ENCODE results near the gene NUTM2E. TPM values are rescaled to one million over a fixed set of nuclear protein-coding genes. Genes with fewer than 3 reads are reported as not detected.
"Not testable (repeated sequence)": the region's sequence is repeated elsewhere in the genome, so short reads cannot be mapped to it uniquely, and the experiment has no call there.

Gene NUTM2E
- total RNA-seq, 4 donors from 2014 or later = not detected

DNA sequence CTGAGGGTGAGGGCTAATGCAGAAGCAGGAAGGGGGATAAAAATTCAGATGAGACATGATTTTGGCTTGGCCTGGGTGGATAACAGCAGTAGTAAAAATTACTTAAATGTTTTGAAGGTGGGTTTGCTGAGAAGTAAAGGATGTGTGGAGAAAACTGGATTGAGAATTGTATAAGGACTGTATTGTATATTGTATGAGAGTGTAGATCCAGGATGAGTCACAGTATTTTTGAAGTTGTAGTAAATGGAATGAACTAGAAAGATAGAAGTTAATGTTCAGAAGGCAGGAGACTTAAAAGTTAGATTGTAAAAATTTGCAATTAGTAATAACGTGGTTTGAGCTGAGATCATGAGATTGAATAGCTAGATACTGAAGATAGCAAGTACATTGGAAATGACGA is 10.2 kb upstream of the NUTM2E start:
- intact Hi-C loops (cut with DNase I); H3K9me3 ChIP-seq; H3K27me3 ChIP-seq; H3K4me1 ChIP-seq; DNase-seq (ENCODE audit: extremely low spot score); H3K4me3 ChIP-seq; H3K36me3 ChIP-seq; H3K27ac ChIP-seq (replicated peaks in 1 of 4): not testable (repeated sequence)
- WGBS = no CpG with 5 or more reads among the region's 2 CpGs

DNA sequence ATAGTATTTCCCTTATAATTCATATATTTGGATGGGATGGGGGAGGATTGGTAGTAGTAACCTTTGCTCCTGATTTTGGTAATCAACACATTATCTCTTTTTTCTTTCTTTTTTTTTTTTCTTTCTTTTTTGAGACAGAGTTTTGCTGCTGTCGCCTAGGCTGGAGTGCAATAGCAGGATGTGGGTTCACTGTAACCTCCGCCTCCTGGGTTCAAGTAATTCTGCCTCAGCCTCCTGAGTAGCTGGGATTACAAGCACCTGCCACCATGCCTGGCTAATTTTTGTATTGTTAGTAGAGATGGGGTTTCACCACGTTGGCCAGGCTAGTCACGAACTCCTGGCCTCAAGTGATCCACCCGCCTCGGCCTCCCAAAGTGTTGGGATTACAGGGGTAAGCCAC is 3.2 kb upstream of the NUTM2E start:
- H3K4me3 ChIP-seq; H3K36me3 ChIP-seq; H3K27me3 ChIP-seq; H3K27ac ChIP-seq (replicated peaks in 1 of 4); DNase-seq (ENCODE audit: extremely low spot score); intact Hi-C loops (cut with DNase I); H3K9me3 ChIP-seq: not testable (repeated sequence)
- H3K4me1 ChIP-seq = peaks cover 1 to 18% (median 12%) of the 10 kb centered on the region in 4 donors
- WGBS = 74% methylated on average over 6 of the region's 6 CpGs

DNA sequence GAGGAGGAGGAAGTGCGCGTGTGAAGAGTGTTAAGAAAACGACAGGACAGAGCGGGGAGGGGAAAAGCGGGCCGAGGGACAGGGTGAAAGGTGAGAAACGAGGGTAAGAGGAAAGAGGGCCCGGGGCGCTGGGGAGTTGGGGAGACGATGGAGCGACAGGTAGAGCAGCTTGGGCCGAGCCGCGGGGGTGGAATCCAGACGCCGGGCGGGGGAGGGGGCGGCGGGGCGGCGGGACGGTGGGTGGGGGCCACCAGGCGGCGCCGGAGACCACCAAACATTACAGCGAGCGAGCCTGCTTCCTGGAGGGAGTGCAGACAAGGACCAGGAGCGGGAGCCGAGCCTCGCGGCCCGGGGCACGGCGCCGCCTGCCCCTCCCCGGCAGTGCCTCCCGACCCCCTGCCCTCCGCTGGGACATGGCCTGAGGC is 940 bp upstream of the NUTM2E start:
- H3K27ac ChIP-seq (replicated peaks in 1 of 4) = peak overlapping the region; percentile 81 to 91 (median 88)
- H3K36me3 ChIP-seq; DNase-seq (ENCODE audit: extremely low spot score); H3K27me3 ChIP-seq; intact Hi-C loops (cut with DNase I); H3K9me3 ChIP-seq: not testable (repeated sequence)
- TF ChIP-seq, protein P1, sequence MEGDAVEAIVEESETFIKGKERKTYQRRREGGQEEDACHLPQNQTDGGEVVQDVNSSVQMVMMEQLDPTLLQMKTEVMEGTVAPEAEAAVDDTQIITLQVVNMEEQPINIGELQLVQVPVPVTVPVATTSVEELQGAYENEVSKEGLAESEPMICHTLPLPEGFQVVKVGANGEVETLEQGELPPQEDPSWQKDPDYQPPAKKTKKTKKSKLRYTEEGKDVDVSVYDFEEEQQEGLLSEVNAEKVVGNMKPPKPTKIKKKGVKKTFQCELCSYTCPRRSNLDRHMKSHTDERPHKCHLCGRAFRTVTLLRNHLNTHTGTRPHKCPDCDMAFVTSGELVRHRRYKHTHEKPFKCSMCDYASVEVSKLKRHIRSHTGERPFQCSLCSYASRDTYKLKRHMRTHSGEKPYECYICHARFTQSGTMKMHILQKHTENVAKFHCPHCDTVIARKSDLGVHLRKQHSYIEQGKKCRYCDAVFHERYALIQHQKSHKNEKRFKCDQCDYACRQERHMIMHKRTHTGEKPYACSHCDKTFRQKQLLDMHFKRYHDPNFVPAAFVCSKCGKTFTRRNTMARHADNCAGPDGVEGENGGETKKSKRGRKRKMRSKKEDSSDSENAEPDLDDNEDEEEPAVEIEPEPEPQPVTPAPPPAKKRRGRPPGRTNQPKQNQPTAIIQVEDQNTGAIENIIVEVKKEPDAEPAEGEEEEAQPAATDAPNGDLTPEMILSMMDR (IDR thresholded peaks at IDR 0.05) = peak in 2 of 3 experiments; percentile 18 to 32
- peak overlapping the region; percentile 57 to 69 (median 58) for H3K4me3 ChIP-seq
- 0% methylated on average over 7 of the region's 38 CpGs for WGBS
- H3K4me1 ChIP-seq = peaks cover 4 to 24% (median 14%) of the 10 kb centered on the region in 4 donors

DNA sequence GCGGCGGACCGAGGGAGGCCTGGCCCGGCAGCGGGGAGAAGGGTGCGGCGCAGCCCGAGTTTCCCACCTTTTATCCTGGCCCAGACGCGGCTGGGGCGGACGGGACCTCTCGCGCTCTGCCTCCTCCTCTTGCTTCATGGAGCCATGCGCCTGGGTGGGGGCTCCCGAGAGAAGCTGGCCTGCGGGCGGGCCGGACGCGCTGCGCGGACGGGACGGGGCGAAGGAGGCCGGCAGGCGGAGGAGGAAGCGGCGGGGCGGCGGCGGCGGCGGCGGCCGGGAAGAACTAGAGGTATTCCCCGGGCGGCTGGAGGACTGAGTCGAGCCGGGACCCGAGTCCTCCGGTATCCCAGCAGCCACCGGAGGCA is 426 bp upstream of the NUTM2E start:
- intact Hi-C loops (cut with DNase I); DNase-seq (ENCODE audit: extremely low spot score): not testable (repeated sequence)

DNA sequence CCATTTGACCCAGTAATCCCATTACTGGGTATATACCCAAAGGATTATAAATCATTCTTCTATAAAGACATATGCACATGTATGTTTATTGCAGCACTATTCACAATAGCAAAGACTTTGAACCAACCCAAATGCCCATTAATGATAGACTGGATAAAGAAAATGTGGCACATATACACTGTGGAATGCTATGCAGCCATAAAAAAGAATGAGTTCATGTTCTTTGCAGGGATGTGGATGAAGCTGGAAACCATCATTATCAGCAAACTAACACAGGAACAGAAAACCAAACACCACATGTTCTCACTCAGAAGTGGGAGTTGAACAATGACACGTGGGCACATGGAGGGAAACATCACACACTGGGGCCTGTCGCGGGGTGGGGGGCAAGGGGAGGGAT is 7.3 kb downstream of the NUTM2E start:
- 78% methylated on average over 3 of the region's 3 CpGs for WGBS
- H3K36me3 ChIP-seq; H3K27me3 ChIP-seq; H3K4me1 ChIP-seq; intact Hi-C loops (cut with DNase I); H3K9me3 ChIP-seq; H3K4me3 ChIP-seq; DNase-seq (ENCODE audit: extremely low spot score); H3K27ac ChIP-seq (replicated peaks in 1 of 4): not testable (repeated sequence)

More for the DNA sequence above, 426 bp upstream of the NUTM2E start:
- H3K36me3 ChIP-seq, H3K27me3 ChIP-seq, H3K9me3 ChIP-seq: not testable (repeated sequence)
- WGBS = no CpG with 5 or more reads among the region's 44 CpGs
- peak overlapping the region; percentile 57 to 69 (median 58) for H3K4me3 ChIP-seq
- peaks cover 4 to 24% (median 14%) of the 10 kb centered on the region in 4 donors for H3K4me1 ChIP-seq
- H3K27ac ChIP-seq (replicated peaks in 1 of 4) = peak overlapping the region; percentile 81 to 91 (median 88)
- TF ChIP-seq, protein P1 (IDR thresholded peaks at IDR 0.05) = peak in 1 of 3 experiments; percentile 3

DNA sequence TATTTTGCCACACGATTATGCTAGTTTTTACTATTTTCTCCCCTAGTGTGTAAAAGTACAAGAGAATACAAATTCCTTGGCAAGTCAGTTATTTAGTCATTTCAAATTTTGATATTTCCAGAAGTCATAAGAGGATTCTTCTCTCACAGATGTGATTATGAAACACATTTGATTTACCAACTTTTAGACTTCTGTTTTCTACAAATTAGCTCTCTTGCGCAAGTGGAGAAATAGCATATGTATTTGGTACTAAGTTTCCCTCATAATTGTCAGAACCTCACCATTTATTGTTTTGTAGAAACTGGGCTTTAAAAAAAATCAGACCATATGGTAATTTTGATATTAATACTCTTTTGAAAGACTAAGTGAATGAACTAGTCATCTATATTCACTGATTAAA is 9.4 kb downstream of the NUTM2E start:
- H3K4me3 ChIP-seq; H3K27ac ChIP-seq (replicated peaks in 1 of 4); DNase-seq (ENCODE audit: extremely low spot score); H3K4me1 ChIP-seq; intact Hi-C loops (cut with DNase I); H3K36me3 ChIP-seq; H3K9me3 ChIP-seq; H3K27me3 ChIP-seq: not testable (repeated sequence)
- WGBS = 80% methylated on average over 1 of the region's 2 CpGs

DNA sequence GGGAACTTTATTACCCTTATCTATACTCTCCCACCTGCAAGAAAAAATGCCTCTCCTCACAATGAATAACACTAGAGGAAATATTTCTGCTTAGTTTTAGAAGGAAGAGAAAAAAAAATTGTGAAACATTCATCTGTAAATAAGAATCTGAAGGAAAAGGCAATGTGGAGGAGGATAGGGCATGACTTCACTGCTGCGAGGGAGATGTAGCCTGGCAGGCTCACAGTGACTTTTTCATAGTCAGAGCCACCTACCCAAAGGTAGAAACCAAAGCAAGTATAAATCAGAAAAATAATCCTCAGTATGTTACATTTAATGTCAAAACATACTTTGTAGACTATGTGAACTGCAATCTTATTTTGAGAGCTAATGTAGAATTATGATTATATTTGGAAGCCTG is 10.4 kb downstream of the NUTM2E start:
- H3K4me3 ChIP-seq; intact Hi-C loops (cut with DNase I); DNase-seq (ENCODE audit: extremely low spot score); H3K9me3 ChIP-seq; H3K27ac ChIP-seq (replicated peaks in 1 of 4); H3K27me3 ChIP-seq; H3K36me3 ChIP-seq; H3K4me1 ChIP-seq: not testable (repeated sequence)
- 64% methylated on average over 1 of the region's 1 CpG for WGBS

DNA sequence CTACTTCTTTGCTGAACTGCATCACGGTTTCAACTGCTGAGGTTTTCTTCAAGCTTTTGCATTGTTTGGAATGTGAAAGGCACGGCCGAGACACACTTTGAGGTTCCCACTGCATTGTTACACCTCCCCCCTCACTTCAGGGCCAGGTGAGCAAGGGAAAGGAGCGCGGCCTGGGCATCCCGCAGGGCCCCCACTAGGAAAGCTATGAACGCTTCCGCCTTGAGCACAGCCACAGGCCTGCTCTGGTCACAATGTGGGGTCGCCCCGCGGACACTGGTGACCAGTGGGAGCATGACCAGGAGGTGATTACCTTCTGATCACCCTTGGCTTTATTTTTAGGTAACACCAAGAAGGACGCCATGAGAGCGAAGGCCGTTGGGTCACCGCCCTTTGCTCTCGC is 11.9 kb downstream of the NUTM2E start:
- H3K27ac ChIP-seq (replicated peaks in 1 of 4); H3K4me3 ChIP-seq; H3K36me3 ChIP-seq; DNase-seq (ENCODE audit: extremely low spot score); intact Hi-C loops (cut with DNase I); H3K9me3 ChIP-seq; H3K27me3 ChIP-seq; H3K4me1 ChIP-seq: not testable (repeated sequence)
- WGBS = no CpG with 5 or more reads among the region's 16 CpGs

DNA sequence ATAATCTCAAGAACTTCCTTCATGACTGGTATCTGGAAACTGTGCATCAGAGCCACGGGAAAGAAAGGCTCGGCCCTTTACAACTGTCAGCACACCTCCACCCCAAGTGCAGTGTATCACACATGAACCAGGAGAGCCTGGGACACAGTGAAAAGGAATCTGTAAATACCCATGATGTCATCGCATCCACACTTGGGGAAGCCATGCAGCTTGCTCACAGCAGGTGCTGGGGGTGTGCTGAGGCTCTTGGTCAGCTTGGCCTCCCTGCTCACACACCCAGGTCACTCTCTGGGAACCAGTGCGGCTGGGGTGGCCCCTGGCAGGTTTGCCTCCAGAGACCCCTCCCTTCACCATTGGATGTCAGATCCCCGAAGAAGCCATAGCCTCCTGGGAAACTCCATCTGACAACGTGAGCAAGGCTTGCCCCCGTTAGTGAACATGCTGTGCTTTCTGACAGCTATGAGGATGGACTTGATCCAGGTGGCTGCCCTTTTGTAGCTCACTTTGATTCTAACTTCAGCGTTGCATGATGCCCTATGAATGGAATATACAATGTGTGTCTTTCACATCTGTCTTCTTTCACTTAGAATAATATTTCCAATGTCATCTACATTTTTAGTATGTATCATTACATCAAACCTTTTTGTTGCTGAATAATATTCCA is 26.8 kb downstream of the NUTM2E start:
- DNase-seq (ENCODE audit: extremely low spot score); H3K4me3 ChIP-seq; H3K4me1 ChIP-seq; H3K9me3 ChIP-seq; H3K27me3 ChIP-seq; H3K36me3 ChIP-seq; H3K27ac ChIP-seq (replicated peaks in 1 of 4); intact Hi-C loops (cut with DNase I): not testable (repeated sequence)
- no CpG with 5 or more reads among the region's 8 CpGs for WGBS

DNA sequence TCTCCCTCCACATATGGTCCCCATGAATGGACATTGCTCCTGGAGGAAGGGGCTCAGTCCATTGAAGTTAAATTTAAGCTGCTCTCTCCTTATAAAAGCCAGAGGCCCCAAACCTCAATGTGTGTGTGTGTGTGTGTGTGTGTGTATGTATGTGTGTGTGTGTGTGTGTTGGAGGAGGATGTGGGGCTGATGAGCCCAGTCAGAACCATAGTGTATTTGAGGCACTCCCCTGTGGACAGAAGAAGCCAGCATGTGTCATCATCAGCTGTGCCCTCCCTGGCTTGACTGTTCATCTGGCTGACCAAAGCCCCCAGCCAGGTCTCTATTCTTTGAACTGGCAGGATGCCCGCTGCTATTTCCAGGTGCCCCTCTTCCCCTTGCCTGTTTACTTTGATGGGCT is 35.7 kb downstream of the NUTM2E start:
- H3K9me3 ChIP-seq; DNase-seq (ENCODE audit: extremely low spot score); H3K27ac ChIP-seq (replicated peaks in 1 of 4); H3K27me3 ChIP-seq; intact Hi-C loops (cut with DNase I); H3K36me3 ChIP-seq; H3K4me3 ChIP-seq; H3K4me1 ChIP-seq: not testable (repeated sequence)
- WGBS = no CpG with 5 or more reads among the region's 1 CpG

DNA sequence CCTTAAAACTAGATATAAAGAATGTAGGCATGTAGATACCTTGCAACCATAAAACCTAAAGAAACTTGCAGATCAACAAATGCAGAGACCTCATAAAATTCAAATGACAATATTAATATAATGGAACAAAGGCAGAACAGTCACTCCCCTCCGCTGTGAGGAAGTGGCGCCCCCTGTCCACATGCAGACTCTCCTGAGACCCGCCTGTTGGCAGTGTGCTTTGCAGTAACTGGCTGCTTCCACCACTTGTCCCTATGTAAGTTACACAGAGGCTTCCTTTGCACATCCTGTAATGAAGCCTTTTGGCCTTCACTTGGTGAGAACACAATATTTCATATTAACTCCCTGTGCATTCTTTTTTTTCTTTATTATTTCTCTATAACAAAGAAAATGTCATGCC is 36.3 kb downstream of the NUTM2E start:
- H3K9me3 ChIP-seq; H3K4me1 ChIP-seq; H3K36me3 ChIP-seq; H3K27ac ChIP-seq (replicated peaks in 1 of 4); H3K27me3 ChIP-seq; H3K4me3 ChIP-seq; intact Hi-C loops (cut with DNase I); DNase-seq (ENCODE audit: extremely low spot score): not testable (repeated sequence)
- WGBS = no CpG with 5 or more reads among the region's 3 CpGs
